ENCODE measurements around the gene LTB.

The LTB gene, protein sequence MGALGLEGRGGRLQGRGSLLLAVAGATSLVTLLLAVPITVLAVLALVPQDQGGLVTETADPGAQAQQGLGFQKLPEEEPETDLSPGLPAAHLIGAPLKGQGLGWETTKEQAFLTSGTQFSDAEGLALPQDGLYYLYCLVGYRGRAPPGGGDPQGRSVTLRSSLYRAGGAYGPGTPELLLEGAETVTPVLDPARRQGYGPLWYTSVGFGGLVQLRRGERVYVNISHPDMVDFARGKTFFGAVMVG

GRCh38 chr6:31582230-31582643, at the start of gene LTB:
Gene LTB (minus strand): TSS chr6:31582424. CDS start chr6:31582417, 7 bp downstream.
- Mint-ChIP-seq H3K4me1 (ENCODE audit: low read depth) (peaks cover 62% of the 10 kb centered on the region), H3K27me3 (ENCODE audit: low read depth) (no peaks in the 10 kb centered on the region), H3K4me3 (peak within 1 kb of the TSS; percentile 95), H3K36me3 (ENCODE audit: low read depth) (peaks cover 54% of the 10 kb centered on the region), H3K27ac (peak within 1 kb of the TSS; percentile 91), H3K9me3 (no peaks in the 10 kb centered on the region)
- no peak for DNase-seq (ENCODE audit: low spot score)

DNA sequence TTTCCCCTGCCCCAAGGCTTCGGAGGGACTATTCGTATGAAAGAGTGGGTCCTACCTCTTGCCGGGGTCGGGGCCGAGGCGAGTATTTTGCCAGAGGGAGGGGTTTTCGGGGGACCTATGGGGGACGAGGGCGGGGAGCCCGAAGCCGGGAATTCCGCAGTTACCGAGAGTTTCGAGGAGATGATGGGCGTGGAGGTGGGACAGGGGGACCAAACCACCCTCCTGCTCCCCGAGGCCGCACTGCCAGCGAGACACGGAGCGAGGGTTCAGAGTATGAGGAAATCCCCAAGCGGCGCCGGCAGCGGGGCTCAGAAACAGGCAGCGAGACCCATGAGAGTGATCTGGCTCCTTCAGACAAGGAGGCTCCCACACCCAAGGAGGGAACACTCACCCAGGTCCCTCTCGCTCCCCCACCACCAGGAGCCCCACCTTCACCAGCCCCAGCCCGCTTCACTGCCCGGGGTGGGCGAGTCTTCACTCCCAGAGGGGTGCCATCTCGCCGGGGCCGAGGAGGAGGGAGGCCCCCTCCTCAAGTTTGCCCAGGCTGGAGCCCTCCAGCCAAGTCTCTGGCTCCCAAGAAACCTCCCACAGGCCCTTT, 49.6 kb upstream of the LTB start:
- no peak overlapping the region for H3K4me3 Mint-ChIP-seq
- H3K27me3 Mint-ChIP-seq (ENCODE audit: low read depth), result no peaks in the 10 kb centered on the region
- DNase-seq (ENCODE audit: low spot score), result no peak
- no peaks in the 10 kb centered on the region for H3K9me3 Mint-ChIP-seq
- peaks cover 4% of the 10 kb centered on the region for H3K4me1 Mint-ChIP-seq (ENCODE audit: low read depth)
- H3K36me3 Mint-ChIP-seq (ENCODE audit: low read depth), result peaks cover 73% of the 10 kb centered on the region
- H3K27ac Mint-ChIP-seq, result peak overlapping the region; percentile 57

GRCh38 chr6:31631209-31631608, 49.0 kb upstream of the LTB start:
- H3K27me3 Mint-ChIP-seq (ENCODE audit: low read depth), result no peaks in the 10 kb centered on the region
- no peak overlapping the region for H3K4me3 Mint-ChIP-seq
- H3K9me3 Mint-ChIP-seq, result no peaks in the 10 kb centered on the region
- no peak for DNase-seq (ENCODE audit: low spot score)
- H3K27ac Mint-ChIP-seq, result no peak overlapping the region
- H3K36me3 Mint-ChIP-seq (ENCODE audit: low read depth), result peaks cover 73% of the 10 kb centered on the region
- peaks cover 4% of the 10 kb centered on the region for H3K4me1 Mint-ChIP-seq (ENCODE audit: low read depth)

- Mint-ChIP-seq H3K4me3 (no peak overlapping the region), H3K27ac (no peak overlapping the region), H3K4me1 (ENCODE audit: low read depth) (peaks cover 5% of the 10 kb centered on the region), H3K36me3 (ENCODE audit: low read depth) (peaks cover 74% of the 10 kb centered on the region), H3K9me3 (no peaks in the 10 kb centered on the region), H3K27me3 (ENCODE audit: low read depth) (no peaks in the 10 kb centered on the region)
- no peak for DNase-seq (ENCODE audit: low spot score)
These were observed 48.1 kb upstream of the LTB start for GRCh38 chr6:31630177-31630934.

GRCh38 chr6:31629014-31629413, 46.8 kb upstream of the LTB start:
- Mint-ChIP-seq H3K4me3 (no peak overlapping the region), H3K27me3 (ENCODE audit: low read depth) (no peaks in the 10 kb centered on the region), H3K4me1 (ENCODE audit: low read depth) (peaks cover 5% of the 10 kb centered on the region), H3K9me3 (no peaks in the 10 kb centered on the region), H3K27ac (no peak overlapping the region), H3K36me3 (ENCODE audit: low read depth) (peaks cover 76% of the 10 kb centered on the region)
- DNase-seq (ENCODE audit: low spot score), result no peak

- peaks cover 10% of the 10 kb centered on the region for H3K4me1 Mint-ChIP-seq (ENCODE audit: low read depth)
- H3K9me3 Mint-ChIP-seq, result no peaks in the 10 kb centered on the region
- H3K27me3 Mint-ChIP-seq (ENCODE audit: low read depth), result no peaks in the 10 kb centered on the region
- no peak overlapping the region for H3K4me3 Mint-ChIP-seq
- H3K27ac Mint-ChIP-seq, result no peak overlapping the region
- H3K36me3 Mint-ChIP-seq (ENCODE audit: low read depth), result peaks cover 79% of the 10 kb centered on the region
- DNase-seq (ENCODE audit: low spot score), result no peak
These were observed 45.6 kb upstream of the LTB start for GRCh38 chr6:31627690-31628287.

GRCh38 chr6:31626952-31627351, 44.7 kb upstream of the LTB start:
- peaks cover 84% of the 10 kb centered on the region for H3K36me3 Mint-ChIP-seq (ENCODE audit: low read depth)
- H3K9me3 Mint-ChIP-seq, result no peaks in the 10 kb centered on the region
- H3K4me3 Mint-ChIP-seq, result no peak overlapping the region
- no peak for DNase-seq (ENCODE audit: low spot score)
- no peaks in the 10 kb centered on the region for H3K27me3 Mint-ChIP-seq (ENCODE audit: low read depth)
- H3K27ac Mint-ChIP-seq, result peak overlapping the region; percentile 22
- peaks cover 18% of the 10 kb centered on the region for H3K4me1 Mint-ChIP-seq (ENCODE audit: low read depth)

GRCh38 chr6:31624070-31624469, 41.8 kb upstream of the LTB start:
- no peak for DNase-seq (ENCODE audit: low spot score)
- Mint-ChIP-seq H3K9me3 (no peaks in the 10 kb centered on the region), H3K27ac (no peak overlapping the region), H3K36me3 (ENCODE audit: low read depth) (peaks cover 68% of the 10 kb centered on the region), H3K4me1 (ENCODE audit: low read depth) (peaks cover 26% of the 10 kb centered on the region), H3K4me3 (no peak overlapping the region), H3K27me3 (ENCODE audit: low read depth) (no peaks in the 10 kb centered on the region)

GRCh38 chr6:31622684-31623091, 40.5 kb upstream of the LTB start:
- H3K4me1 Mint-ChIP-seq (ENCODE audit: low read depth), result peaks cover 29% of the 10 kb centered on the region
- peak overlapping the region; percentile 24 for H3K27ac Mint-ChIP-seq
- DNase-seq (ENCODE audit: low spot score), result no peak
- peak overlapping the region; percentile 90 for H3K4me3 Mint-ChIP-seq
- H3K9me3 Mint-ChIP-seq, result no peaks in the 10 kb centered on the region
- no peaks in the 10 kb centered on the region for H3K27me3 Mint-ChIP-seq (ENCODE audit: low read depth)
- H3K36me3 Mint-ChIP-seq (ENCODE audit: low read depth), result peaks cover 58% of the 10 kb centered on the region

DNA sequence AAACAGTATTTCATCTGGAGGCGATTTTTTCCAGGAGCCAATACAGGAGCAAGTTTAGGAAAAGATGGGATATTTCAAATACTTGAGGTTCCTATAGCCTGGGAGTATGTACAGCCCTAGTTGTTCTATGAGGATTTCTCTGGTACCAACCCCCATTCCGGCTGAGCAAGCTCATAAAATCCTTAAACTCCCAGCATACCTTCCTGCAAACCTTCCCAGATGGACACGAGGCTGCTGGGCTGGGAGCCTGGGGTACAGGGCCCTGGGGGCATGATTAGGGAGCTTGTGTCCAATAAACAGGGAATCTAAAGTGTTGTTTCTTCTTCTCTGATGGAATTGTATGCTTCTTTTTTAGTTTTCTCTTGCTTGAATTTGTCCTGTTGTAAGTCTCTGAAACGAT, 39.8 kb upstream of the LTB start:
- no peak for DNase-seq (ENCODE audit: low spot score)
- Mint-ChIP-seq H3K27me3 (ENCODE audit: low read depth) (no peaks in the 10 kb centered on the region), H3K4me3 (peak overlapping the region; percentile 90), H3K9me3 (no peaks in the 10 kb centered on the region), H3K27ac (peak overlapping the region; percentile 93), H3K36me3 (ENCODE audit: low read depth) (peaks cover 53% of the 10 kb centered on the region), H3K4me1 (ENCODE audit: low read depth) (peaks cover 28% of the 10 kb centered on the region)

GRCh38 chr6:31621320-31621939, 39.2 kb upstream of the LTB start:
- H3K36me3 Mint-ChIP-seq (ENCODE audit: low read depth), result peaks cover 53% of the 10 kb centered on the region
- no peak for DNase-seq (ENCODE audit: low spot score)
- H3K9me3 Mint-ChIP-seq, result no peaks in the 10 kb centered on the region
- H3K27ac Mint-ChIP-seq, result peak overlapping the region; percentile 93
- no peaks in the 10 kb centered on the region for H3K27me3 Mint-ChIP-seq (ENCODE audit: low read depth)
- H3K4me3 Mint-ChIP-seq, result peak overlapping the region; percentile 90
- peaks cover 33% of the 10 kb centered on the region for H3K4me1 Mint-ChIP-seq (ENCODE audit: low read depth)

GRCh38 chr6:31620586-31621319, 38.5 kb upstream of the LTB start, which contains the start of gene PRRC2A:
Gene PRRC2A (plus strand): TSS chr6:31620715. CDS start chr6:31622790, 2,075 bp downstream.
- H3K27me3 Mint-ChIP-seq (ENCODE audit: low read depth), result no peaks in the 10 kb centered on the region
- peak within 1 kb of the TSS; percentile 90 for H3K4me3 Mint-ChIP-seq
- peak within 1 kb of the TSS; percentile 99 for H3K27ac Mint-ChIP-seq
- no peak for DNase-seq (ENCODE audit: low spot score)
- H3K9me3 Mint-ChIP-seq, result no peaks in the 10 kb centered on the region
- peaks cover 38% of the 10 kb centered on the region for H3K4me1 Mint-ChIP-seq (ENCODE audit: low read depth)
- H3K36me3 Mint-ChIP-seq (ENCODE audit: low read depth), result peaks cover 47% of the 10 kb centered on the region
